GM19455 (cell line): ENCODE results near the gene HSPB9.

ENCODE experiments used
- ATAC-seq: cut with Tn5 transposase; IDR thresholded peaks from one replicate; pipeline ENCODE4 v1.9.1; 2021; ENCODE audit not compliant: unreplicated experiment

HSPB9 gene

DNA sequence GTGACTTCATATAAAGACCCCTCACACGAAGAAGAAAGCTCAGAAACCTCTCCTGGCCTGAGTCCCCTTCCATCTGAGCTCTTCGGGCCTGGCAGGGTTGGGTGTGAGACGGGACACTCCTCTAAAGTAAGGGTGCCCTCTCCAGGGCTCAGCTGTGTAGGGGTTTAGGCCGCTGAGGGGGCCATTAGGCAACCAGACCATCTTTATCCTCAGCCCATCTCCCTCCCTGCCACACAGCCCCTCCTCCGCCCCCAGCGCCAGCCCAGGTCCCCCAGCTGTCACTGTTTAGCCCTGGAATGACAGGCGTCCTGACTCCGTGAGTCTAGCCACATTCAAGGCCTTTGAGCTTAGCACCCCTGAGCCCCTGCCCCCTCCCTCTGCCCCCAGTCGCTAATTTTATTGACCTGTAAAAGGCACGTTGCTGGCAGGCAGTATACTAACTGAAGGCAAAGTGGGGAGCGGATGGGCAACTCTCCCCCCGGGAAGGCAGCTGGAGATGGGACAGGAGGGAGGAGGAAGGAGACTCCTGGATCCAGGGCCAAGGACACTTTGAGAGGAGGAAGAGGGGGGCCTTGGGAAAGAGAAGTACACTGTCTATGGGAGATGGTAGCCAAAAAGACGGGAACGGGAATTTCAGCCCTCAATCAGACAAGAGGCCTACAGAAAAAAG, 23.7 kb upstream of the HSPB9 start:
- no peak for ATAC-seq

DNA sequence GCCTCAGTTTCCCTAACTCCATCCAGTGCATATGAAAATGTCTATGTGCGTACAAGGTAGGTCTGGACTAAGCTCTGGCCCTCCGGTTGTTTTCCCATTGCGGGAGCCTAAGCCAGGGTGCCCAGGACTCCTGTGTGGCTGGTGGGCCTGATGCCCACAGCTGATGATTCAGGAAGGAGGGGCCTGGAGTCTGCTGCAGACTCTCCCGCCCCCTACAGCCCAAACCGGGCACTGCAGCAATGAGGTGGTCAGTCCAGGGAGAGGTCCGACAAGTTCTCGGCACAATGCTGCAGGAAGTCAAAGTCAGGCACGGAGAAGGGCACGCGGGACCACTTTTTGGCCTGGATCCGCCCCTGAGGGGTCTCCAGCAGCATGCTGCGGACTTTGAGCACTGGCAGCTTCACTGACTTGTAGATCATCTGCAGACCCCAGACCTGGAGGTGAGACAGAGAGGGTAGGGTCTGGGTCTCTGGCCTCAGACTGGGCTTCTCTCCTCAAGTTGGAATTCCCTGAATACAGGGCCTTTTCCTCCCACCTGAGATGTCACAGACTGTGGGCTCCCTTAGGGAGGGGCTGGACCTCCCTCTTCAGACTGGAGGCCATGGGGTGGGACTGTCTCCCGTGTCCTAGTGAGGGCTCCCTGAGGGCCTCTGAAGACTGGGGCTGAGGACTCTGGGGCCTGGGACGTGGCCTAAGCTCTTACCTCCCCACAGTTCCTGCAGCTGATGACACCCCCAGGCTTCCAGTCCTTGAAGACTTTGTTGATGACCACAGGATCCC, 20.9 kb upstream of the HSPB9 start:
- ATAC-seq = no peak

DNA sequence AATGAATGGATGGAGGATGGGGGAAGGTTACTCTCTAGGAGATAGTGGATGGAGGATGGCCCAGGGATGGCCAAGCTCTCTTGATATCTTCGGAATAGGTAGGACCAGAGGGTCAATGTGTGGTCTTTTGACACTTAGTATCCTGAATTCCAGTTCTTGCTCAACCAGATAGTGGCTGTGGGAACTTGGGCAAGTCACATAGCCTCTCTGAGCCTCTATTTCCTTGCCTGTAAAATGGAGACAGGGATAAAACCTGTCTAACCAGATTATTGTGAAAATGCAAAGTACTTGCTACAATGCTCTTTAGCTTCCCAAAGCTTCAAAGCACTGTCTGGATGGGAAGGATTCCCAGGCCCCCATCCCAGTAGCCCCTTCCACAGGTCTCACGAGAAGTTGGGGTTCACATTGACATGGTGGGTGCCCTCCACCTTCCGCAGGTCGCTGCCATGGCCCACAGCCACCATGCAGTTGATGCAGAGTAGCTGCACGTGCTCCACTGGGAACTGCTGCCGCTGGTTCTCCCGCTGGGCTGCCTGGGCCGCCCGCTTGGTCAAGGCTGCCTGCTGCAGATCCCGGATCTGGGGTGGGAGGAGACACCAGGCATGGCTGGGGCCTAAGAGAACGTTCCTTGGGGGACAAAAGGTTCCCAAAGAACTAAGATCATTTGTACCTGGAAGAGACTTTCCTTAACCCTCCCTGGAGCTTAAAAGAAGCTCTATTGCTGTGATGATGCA, 19.2 kb upstream of the HSPB9 start:
- no peak for ATAC-seq

DNA sequence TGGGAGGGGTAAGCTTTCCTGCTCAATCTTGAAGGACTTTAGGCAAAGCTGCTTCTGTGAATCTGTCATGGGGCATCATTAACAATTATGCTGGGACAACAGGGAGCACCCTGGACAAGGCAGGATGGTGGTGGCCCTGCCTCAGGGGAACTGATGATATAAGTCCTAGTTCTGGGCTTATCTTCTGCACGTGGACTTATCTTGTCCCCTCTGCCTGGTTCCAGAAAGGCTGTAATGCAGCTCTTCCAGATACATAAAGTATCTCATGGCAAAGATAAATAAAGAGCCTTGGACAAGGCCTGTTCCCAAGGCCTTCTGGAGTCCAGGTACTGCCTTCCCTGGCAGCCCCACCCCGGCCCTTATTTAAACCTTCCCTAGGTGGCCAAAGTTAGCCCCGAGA, 18.3 kb upstream of the HSPB9 start:
- ATAC-seq = no peak

DNA sequence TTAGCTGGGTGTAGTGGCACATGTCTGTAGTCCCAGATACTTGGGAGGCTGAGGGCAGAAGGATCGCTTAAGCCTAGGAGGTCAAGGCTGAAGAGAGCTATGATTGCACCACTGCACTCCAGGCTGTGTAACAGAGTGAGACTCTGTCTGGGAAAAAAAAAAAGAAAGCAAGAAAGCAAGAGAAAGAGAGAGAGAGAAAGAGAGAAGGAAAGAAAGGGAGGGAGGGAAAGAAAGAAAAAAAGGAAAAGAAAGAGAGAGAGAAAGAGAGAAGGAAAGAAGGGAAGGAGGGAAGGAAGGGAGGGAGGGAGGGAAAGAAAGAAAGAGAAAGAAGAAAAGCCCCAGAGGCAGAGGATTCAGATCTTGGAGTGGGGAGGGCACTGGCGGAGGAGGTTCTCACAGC, 16.6 kb upstream of the HSPB9 start:
- ATAC-seq = no peak

DNA sequence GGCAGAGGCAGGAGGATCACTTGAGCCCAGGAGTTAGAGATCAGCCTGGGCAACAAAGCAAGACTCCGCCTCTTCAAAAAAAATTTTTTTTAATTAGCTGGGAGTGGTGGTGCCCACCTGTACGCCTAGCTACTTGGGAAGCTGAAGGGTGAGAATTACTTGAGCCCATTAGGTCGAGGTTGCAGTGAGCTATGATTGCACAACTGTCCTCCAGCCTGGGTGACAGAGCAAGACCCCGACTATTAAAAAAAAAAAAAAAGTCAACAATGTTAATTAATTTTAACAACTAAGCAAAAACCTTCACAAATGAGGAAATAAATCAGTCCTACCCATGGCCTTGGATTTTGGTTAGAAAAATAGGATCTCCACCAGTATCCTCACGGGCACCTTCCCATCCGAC, 15.5 kb upstream of the HSPB9 start:
- ATAC-seq = no peak

DNA sequence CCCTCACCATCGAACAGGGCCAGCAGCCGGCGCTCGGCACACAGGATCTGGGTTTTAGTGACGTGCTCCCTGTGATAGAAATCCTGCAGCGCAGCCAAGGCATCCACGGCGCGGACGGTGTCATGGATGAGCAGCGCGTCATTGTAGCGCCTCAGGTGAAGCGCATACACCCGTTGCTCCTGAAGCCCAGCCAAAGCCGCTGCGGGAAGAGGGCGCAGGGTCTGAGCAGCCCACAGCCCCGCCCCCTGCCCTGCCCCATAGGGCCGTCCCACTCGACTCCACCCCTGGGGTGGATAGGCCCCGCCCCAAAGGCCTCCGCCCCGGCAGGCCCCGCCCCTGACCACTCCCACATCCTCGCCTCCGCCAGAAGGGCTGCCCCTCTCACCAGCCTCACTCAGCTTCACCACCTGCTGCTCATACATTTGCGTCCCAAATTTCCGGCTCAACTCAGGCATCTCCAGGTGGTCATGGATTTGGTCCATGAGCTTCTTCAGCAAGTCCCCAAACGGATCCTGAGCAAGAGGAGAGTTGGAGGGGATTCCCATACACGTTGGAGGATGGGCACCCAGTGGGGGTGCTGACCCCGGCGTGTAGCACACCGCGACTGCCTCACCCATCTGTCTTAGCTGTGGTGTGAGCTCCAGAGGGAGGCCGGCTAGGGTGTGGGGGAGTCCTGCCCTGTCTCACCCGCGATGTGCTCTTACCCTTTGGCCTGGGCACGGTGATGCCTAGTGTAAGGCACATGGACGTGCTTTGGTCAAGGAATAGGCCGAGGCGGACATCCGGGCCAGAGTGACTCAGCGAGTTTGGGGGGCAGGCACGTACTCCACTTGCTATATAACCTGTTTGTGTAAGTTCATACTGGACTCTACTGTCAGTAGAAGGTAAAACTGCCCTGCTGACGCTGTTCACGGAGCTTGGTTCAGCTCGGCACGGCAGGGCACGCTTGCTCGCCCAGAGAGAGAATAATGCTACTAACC, 14.7 kb upstream of the HSPB9 start:
- no peak for ATAC-seq

DNA sequence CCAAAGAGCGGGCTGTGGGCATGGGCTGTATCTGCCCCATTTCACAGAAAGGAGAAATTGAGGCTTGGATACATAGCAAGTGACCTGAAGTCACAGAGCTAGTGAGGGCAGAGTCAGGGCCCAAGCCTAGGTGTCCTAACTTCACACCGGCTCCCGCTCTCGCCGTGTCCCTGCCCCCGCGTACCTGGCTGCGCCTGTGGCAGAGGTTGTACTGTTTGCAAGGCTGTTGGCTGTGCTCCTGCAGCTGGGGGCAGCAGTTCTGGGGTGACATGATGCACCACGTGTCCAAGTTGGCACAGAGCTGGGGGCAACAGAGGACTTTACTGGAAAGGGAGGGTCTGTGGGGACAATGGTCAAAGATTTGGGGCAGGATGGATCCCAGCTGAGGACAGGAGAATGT, 13.5 kb upstream of the HSPB9 start:
- ATAC-seq = no peak

DNA sequence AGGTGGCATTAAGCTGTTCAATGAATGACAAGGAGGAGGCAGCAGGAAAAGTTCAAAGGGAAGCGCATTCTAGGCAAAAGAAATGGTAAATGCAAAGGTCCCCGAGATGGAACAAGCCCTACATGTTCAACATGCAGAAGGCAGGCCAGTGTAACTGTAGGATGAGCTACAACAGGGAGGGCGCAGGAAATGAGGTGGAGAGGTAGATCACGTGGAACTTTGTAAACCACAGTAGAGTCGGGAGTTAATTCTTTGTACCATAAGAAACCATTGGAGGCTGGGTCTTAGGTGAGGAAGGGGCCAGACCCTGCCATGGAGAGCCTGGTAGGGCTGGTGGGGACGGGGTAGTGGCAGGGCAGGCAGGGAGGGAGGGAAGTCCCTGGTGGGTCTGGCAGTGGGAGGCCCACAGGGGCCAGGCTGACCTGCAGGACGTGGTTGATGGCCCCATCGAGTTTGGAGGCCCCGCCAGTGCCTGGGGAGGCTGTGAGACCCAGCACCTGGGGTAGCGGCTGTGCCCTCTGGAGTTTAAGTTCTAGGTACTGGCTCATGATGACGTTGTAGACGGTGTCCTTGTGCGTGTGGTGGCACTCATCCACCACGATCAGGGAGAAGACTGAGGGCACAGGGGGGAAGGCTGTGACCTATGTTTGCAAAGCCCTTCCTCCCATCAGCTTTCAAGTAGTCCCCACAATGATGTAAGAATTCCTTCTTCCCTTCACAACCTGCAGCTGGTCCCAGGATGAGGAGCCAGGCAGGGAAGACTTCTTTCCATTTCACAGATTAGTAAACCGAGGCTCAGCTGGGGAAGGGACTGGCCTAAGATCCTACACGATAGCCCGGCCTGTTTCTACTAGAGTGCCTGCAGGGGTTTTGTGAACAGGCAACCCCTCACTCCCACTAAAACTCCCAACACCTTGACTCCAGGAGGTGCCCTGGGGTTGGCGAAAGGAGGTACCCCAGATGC, 12.0 kb upstream of the HSPB9 start:
- ATAC-seq = no peak

DNA sequence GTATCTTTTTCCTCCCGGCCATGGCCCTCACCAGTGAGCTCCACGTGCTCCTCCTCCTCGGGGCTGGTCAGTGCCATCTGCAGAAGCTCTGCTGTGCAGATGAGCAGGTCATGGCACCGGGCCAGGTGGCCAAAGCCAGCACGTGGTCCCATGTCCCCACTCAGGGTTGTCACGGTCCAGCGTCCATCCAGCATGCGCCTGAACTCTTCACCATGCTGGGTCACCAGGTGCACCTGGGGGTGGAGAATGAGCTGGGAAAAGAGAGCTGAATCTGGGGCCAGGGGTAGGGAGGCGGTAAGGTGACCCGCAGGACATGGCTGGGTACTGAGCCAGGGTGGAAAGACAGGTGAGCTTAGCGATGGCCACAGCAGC, 11.4 kb upstream of the HSPB9 start:
- ATAC-seq = no peak

DNA sequence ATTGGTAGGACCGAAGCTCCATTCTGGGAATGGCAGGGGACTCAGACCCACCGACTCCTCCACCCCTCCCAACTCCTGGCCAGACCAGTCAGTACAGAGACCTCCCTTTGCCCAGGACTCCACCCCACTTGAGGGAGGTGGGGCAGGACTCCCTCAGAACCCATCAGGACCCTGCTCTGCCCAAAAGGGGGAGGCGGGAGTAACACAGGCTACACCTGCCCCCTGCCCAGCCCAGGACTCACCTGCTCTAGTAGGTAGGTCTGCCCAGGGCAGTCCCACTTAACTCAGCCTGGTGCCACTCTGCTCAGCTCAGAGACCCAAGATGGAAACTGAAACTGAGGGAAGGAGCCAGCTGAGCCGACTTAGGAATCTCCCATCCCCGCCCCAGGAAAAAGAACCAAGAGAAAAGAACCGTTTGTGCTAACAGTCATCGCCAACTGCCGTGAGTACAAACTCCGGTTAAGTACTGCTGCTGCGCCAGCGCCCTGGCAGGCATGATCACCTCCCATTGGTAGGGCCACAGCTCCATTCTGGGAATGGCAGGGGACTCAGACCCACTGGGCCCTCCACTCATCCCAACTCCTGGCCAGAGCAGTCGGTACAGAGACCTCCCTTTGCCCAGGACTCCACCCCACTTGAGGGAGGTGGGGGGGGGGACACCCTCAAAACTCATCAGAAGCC, 10.6 kb upstream of the HSPB9 start:
- ATAC-seq = peak; percentile 8

DNA sequence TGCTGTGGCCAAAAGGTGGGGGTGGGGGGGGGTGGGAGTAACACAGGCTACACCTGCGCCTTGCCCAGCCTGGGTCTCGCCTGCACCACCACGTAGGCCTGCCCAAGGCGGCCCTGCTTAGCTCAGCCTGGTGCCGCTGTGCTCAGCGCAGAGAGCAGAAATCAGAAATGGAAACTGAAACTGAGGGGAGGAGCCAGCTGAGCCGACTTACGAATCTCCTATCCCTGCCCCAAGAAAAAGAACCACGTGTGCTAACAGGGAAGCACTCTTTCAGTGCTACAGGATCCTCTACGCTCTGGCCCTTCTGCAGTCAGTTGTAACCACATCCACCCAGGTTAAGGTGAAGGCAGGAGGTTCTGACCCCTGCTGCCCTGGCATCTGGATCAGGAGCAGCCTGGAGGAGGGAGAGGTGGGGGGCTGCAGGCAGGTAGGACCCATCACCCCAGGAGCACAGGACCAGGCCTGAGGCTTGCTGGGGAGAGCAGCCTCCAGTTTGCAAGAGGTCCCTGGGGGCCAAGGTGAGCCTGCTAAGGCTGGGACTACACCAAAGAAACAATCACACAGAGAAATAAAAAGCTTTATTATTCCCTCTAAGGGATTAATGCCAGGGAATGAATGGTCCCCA, 9.9 kb upstream of the HSPB9 start, which contains the start of gene DHX58:
Gene DHX58 (minus strand): TSS at position 163 of the 625 bp plus-strand sequence. CDS start 822 bp downstream, outside the sequence.
- ATAC-seq = peak; percentile 67

DNA sequence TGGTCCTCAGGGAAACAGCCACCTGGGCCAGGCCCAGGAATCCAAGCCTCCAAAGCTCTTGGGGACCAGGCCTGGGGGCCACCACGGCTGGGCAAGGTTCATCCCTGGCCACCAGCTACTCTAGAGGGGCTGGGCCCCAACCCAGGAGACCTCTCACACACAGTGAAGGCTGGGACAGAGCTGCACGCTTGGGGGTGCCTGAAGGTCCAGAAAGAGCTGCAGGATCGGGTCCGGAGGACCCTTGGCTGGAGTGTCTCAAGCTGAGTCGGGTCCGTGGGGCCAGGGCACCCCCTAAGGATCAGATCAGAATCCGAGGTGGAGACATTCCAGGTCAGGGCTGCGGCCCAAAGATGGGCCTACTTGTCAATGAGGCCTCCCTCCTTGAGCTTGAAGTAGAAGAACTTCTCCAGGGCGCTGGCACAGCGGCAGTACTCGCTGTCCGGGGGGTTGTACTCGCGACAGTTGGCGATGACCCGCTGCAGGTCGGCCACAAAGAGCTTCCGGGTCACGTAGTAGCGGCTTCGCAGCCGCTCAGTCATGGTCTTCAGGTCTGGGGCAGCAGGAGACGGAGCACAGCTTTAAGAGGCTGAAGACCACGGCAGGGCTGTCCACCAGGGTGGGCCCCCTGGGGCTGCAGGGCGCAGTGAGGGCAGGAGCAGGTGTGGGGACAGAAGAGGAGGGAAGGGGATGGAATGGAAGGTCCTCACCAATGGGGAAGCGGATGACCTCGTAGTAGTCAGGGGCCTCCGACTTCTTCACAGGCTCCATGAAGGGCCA, 9.1 kb upstream of the HSPB9 start:
- no peak for ATAC-seq

DNA sequence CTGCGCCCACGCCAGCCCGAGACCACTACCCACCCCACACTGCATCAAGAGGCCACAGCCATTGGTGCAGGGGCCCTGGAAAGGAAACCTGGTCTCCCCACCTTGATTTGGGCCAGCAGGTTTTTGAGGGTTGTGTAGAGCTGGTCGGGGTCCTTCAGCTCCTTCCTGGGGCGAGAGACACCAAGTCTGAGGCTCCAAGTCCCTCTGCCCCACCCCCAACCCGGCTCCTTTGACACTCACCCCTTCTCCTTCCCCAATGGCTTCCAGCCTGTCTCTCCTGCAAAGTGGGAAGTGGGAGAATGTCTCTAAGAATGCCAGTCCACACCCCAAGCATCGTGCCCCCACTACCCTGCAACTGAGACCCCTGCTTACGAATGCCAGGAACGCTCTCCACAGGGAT, 8.5 kb upstream of the HSPB9 start:
- no peak for ATAC-seq

DNA sequence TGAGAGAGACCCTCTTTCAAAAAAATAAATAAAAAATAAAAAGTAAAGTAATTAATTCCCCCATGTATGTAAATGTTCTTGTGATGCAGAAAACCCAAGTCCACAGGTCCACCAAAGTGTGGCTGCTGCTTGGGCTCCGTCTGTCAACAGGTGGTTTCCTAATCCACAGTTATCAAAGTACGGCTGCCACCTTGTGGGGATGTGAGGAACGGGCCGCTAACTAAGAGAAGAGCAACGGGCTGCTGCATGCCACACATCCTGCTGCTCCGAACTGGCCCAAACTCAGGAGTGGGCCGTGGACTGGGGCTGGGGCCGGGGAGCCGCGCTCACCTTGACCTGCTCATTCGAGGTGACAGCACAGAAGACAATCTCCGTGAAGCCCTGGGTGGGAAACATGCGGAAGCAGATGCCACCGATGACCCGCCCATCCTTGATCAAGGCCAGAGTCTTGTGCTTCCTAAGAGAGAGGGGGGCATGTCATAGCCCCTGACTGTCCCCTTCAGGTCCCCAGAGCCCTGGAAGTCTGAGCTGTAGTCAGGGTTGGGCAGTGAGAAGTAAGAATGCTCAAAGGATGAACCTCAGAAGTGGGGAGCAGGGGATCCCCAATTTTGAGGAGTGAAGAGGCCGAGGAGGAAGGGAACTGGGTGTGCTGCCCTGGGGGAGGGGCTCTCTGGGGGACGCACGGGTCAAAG, 5.8 kb upstream of the HSPB9 start:
- ATAC-seq = no peak

DNA sequence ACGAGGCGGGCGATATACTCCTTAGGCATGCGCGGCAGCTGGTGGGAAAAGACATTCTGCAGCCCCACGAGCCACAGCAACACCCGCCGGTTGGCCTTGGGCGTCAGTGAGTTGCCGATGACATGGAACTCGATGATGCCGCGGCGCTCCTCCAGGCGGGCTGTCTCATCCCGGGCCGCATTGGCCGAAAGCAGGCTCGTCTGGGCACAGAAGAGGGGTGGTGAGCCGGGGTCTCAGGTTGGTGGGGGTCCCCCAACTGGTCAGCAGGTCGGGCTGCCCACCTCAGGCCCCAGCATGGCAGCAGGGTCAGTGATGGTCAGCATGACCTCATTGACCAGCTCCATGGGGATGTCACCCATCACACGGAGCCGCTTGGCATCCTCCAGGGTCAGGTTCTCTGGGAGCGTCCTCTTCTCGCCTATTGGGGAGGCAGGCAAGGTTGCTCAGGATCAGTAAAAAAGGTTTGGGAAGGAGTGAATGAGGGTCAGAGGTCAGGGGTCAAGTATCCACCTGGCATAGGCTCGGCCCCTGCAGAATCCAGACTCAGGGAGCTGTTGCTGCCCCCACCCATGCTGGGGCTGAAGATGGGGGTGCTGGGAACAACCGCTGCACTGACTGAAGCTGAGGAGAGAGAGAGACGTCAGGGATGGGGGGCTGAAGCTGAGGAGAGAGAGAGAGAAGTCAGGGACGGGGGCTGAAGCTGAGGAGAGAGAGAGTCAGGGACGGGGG, 5.0 kb upstream of the HSPB9 start:
- ATAC-seq = no peak

DNA sequence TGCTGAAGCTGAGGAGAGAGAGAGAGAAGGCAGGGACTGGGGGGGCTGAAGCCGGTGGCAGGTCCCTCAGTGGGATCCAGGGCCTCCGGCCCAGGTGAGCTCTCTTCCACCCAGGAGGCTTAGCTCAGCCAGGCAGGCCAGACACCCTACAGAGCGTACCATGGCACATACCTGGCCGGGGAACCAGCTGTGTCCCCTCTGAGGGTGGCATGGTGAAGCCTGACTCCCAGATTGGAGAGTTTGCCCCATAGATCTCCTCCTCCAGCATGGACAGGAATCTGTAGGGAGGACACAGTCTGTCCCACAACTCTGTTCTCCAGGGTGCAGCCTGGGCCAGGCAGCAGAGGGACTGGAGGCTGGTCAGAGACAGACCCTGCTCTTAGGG, 4.5 kb upstream of the HSPB9 start:
- ATAC-seq = no peak
